GM10248 (cell line): ENCODE data around the gene LYRM4.

Source experiments
- CTCF ChIA-PET: fragments of 300-600 bp; sonication (Branson Sonifier 250); formaldehyde crosslinking; extraction: SDS; loops from one replicate; lab custom pipeline; 2021; ENCODE audit warnings: antibody characterized with exemption; lab: Yijun Ruan, JAX
- POLR2A ChIA-PET: fragments of 350-650 bp; sonication (Branson Sonifier 250); formaldehyde crosslinking; extraction: SDS; loops from one replicate; lab custom pipeline; 2020; ENCODE audit warnings: antibody characterized with exemption; lab: Yijun Ruan, JAX
- DNase-seq: peaks from one replicate; pipeline ENCODE4 v3.0.0; 2012; ENCODE audit errors: extremely low spot score
- CTCF ChIP-seq: IDR thresholded peaks from 2 replicates; pipeline ENCODE4 v1.5.1; 2012; ENCODE audit warnings: mild to moderate bottlenecking, low read depth; ENCODE audit errors: extremely low read depth, missing control alignments, control extremely low read depth

The LYRM4 gene

GRCh38 chr6:5159162-5159561, 101.6 kb downstream of the LYRM4 start:
- no peak for TF ChIP-seq CTCF
- no peak for DNase-seq
- ChIA-PET CTCF (interaction anchor here (0.7 to 3.6 kb wide), 4 partner anchors 14 to 18 kb away, joined by 3 to 21 read pairs (median 4); no protein-coding TSS in a partner anchor), POLR2A (no interaction called here)

- POLR2A ChIA-PET, result no interaction called here
- CTCF ChIA-PET, result no interaction called here
- TF ChIP-seq CTCF, result no peak
- no peak for DNase-seq
These were observed 102.6 kb downstream of the LYRM4 start for GRCh38 chr6:5158180-5158579.

- no peak for TF ChIP-seq CTCF
- no peak for DNase-seq
- ChIA-PET POLR2A (no interaction called here), CTCF (no interaction called here)
These were observed 103.1 kb downstream of the LYRM4 start for GRCh38 chr6:5157621-5158138.

- ChIA-PET CTCF (interaction anchor here (1.1 to 3.3 kb wide), 4 partner anchors 10 to 146 kb away, joined by 3 to 16 read pairs (median 4); no protein-coding TSS in a partner anchor), POLR2A (no interaction called here)
- no peak for TF ChIP-seq CTCF
- DNase-seq, result no peak
These were observed 104.1 kb downstream of the LYRM4 start for GRCh38 chr6:5156627-5157026.

GRCh38 chr6:5155906-5156305, 104.8 kb downstream of the LYRM4 start:
- CTCF ChIA-PET, result interaction anchor here (1.1 to 3.3 kb wide), 4 partner anchors 11 to 147 kb away, joined by 3 to 16 read pairs (median 4); no protein-coding TSS in a partner anchor
- no peak for TF ChIP-seq CTCF
- POLR2A ChIA-PET, result no interaction called here
- no peak for DNase-seq

- no peak for TF ChIP-seq CTCF
- DNase-seq, result no peak
- CTCF ChIA-PET, result interaction anchor here (0.9 to 2.3 kb wide), 2 partner anchors 9 to 150 kb away, joined by 3 to 15 read pairs; no protein-coding TSS in a partner anchor
- POLR2A ChIA-PET, result no interaction called here
These were observed 107.6 kb downstream of the LYRM4 start for GRCh38 chr6:5153186-5153585.

- no peak for DNase-seq
- CTCF ChIA-PET, result interaction anchor here (0.9 to 2.3 kb wide), 3 partner anchors 9 to 151 kb away, joined by 3 to 15 read pairs (median 4); no protein-coding TSS in a partner anchor
- TF ChIP-seq CTCF, result no peak
- POLR2A ChIA-PET, result no interaction called here
These were observed 108.3 kb downstream of the LYRM4 start for GRCh38 chr6:5152460-5152859.
